Astrocyte (in vitro differentiated cells and primary cell): ENCODE results near the gene GPR119.

Experiments
- EZH2 ChIP-seq: IDR thresholded peaks from 2 replicates; pipeline ENCODE4 v1.6.1; 2012; ENCODE audit warnings: mild to moderate bottlenecking, low read length, inconsistent platforms; ENCODE audit not compliant: insufficient read depth
- TF ChIP-seq, protein P1 (sequence below): IDR thresholded peaks from 2 replicates; pipeline ENCODE4 v1.5.1; 2011; ENCODE audit warnings: low read depth, mild to moderate bottlenecking, inconsistent platforms, low read length, moderate library complexity; ENCODE audit not compliant: insufficient read depth

GRCh38 chrX:130340271-130340670 lies 45.2 kb downstream of the GPR119 start:
- TF ChIP-seq, protein P1, sequence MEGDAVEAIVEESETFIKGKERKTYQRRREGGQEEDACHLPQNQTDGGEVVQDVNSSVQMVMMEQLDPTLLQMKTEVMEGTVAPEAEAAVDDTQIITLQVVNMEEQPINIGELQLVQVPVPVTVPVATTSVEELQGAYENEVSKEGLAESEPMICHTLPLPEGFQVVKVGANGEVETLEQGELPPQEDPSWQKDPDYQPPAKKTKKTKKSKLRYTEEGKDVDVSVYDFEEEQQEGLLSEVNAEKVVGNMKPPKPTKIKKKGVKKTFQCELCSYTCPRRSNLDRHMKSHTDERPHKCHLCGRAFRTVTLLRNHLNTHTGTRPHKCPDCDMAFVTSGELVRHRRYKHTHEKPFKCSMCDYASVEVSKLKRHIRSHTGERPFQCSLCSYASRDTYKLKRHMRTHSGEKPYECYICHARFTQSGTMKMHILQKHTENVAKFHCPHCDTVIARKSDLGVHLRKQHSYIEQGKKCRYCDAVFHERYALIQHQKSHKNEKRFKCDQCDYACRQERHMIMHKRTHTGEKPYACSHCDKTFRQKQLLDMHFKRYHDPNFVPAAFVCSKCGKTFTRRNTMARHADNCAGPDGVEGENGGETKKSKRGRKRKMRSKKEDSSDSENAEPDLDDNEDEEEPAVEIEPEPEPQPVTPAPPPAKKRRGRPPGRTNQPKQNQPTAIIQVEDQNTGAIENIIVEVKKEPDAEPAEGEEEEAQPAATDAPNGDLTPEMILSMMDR = no peak
- no peak for TF ChIP-seq EZH2
